Measurements from ENCODE around the gene EEF1B2. TPM values are rescaled to one million over a fixed set of nuclear protein-coding genes. Genes with fewer than 3 reads are reported as not detected.

The EEF1B2 gene
- total RNA-seq, 1 experiment from 2014 or later, result 768 TPM

DNA sequence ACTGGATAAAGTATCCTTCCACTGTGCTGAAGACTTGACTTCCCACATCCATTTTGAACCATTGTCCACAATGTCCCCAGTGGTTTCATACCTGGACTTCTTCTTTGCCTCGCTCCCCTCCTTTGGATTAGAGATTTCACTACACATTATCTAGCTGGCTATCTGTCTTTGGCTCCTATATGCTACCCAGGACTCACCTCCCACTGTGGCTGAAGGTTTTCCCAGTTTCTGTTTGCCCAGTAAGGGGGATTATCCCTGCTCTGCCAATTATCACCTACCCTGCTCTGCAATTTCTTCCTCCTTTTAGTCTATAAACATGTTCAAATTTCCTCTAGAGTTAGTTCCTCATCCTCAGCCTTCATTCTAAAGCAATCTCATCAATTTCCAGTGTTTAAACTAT, 9.5 kb upstream of the EEF1B2 start:
- H2AFZ ChIP-seq (ENCODE audit: low read length), result no peak overlapping the region
- H2AK5ac ChIP-seq (ENCODE audit: insufficient read length, low read length), result no peak overlapping the region
- no peak overlapping the region for H2BK20ac ChIP-seq (ENCODE audit: low read depth, low read length, poor library complexity, severe bottlenecking)
- no peaks in the 10 kb centered on the region for H3K4me1 ChIP-seq (ENCODE audit: insufficient read depth, low read length)
- no CpG with 5 or more reads among the region's 1 CpG for WGBS (ENCODE audit: extremely low coverage, insufficient read length, low lambda C conversion rate)
- no peak overlapping the region for H3K18ac ChIP-seq (ENCODE audit: insufficient read length, low read depth, low read length)
- no peaks in the 10 kb centered on the region for H3K27me3 Mint-ChIP-seq (ENCODE audit: low read depth)
- no peak overlapping the region for H2BK12ac ChIP-seq (ENCODE audit: insufficient read length, low read depth, low read length)
- no peak overlapping the region for H2BK5ac ChIP-seq (ENCODE audit: insufficient read length, low read length)
- peaks cover 16 to 62% (median 42%) of the 10 kb centered on the region in 3 experiments; a peak in 6 of 7 replicates for H3K36me3 Mint-ChIP-seq (ENCODE audit: insufficient read depth in 1 of 3, low read depth in 3 of 3)
- H3K4me3 Mint-ChIP-seq, result no peak overlapping the region
- H2BK15ac ChIP-seq (ENCODE audit: low read depth, low read length), result no peak overlapping the region
- no peak overlapping the region for H3K56ac ChIP-seq (ENCODE audit: insufficient read length, low read depth, low read length)
- no peak overlapping the region for H3T11ph ChIP-seq (ENCODE audit: low read length)
- no peak overlapping the region for H4K8ac ChIP-seq (replicated peaks; ENCODE audit: insufficient read length, low read depth, low read length)
- DNase-seq, result no peak
- H3K79me1 ChIP-seq (ENCODE audit: insufficient read depth, low read depth, low read length, poor library complexity, severe bottlenecking), result peaks cover 7% of the 10 kb centered on the region
- no peak overlapping the region for H3K23ac ChIP-seq (ENCODE audit: insufficient read length, low read depth, low read length)
- no peaks in the 10 kb centered on the region for H3K27me3 ChIP-seq (ENCODE audit: insufficient read depth, low read length)
- no peak overlapping the region for H3K9ac ChIP-seq (ENCODE audit: extremely low read depth, insufficient read length, low read length)
- H3K9me3 ChIP-seq (ENCODE audit: control insufficient read depth, low read depth, low read length), result no peaks in the 10 kb centered on the region
- H4K5ac ChIP-seq (ENCODE audit: insufficient read length, low read depth, low read length), result no peak overlapping the region
- H4K91ac ChIP-seq (ENCODE audit: insufficient read length, low read depth, low read length), result no peak overlapping the region
- no peaks in the 10 kb centered on the region for H4K20me1 ChIP-seq (ENCODE audit: control insufficient read depth, insufficient read depth, insufficient read length)
- peak overlapping the region in 2 of 3 experiments; percentile 12; a peak in 4 of 7 replicates for H3K27ac Mint-ChIP-seq
- no peaks in the 10 kb centered on the region for H3K9me3 Mint-ChIP-seq
- no peak overlapping the region for H3K14ac ChIP-seq (ENCODE audit: insufficient read depth, low read length)
- H3K4me1 Mint-ChIP-seq, result peaks cover 0 to 6% of the 10 kb centered on the region in 2 experiments; a peak in 2 of 4 replicates
- no peaks in the 10 kb centered on the region for H3K23me2 ChIP-seq (ENCODE audit: insufficient read length, low read depth, low read length, poor library complexity, severe bottlenecking)
- no peak overlapping the region for H3K4ac ChIP-seq (ENCODE audit: low read depth, low read length)
- TF ChIP-seq, protein P1, sequence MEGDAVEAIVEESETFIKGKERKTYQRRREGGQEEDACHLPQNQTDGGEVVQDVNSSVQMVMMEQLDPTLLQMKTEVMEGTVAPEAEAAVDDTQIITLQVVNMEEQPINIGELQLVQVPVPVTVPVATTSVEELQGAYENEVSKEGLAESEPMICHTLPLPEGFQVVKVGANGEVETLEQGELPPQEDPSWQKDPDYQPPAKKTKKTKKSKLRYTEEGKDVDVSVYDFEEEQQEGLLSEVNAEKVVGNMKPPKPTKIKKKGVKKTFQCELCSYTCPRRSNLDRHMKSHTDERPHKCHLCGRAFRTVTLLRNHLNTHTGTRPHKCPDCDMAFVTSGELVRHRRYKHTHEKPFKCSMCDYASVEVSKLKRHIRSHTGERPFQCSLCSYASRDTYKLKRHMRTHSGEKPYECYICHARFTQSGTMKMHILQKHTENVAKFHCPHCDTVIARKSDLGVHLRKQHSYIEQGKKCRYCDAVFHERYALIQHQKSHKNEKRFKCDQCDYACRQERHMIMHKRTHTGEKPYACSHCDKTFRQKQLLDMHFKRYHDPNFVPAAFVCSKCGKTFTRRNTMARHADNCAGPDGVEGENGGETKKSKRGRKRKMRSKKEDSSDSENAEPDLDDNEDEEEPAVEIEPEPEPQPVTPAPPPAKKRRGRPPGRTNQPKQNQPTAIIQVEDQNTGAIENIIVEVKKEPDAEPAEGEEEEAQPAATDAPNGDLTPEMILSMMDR (conservative IDR thresholded peaks at IDR 0.05), result no peak
- no peak overlapping the region for H2BK120ac ChIP-seq (ENCODE audit: low read depth, low read length, poor library complexity, severe bottlenecking)
- H3K4me2 ChIP-seq (ENCODE audit: insufficient read depth, insufficient read length, low read length), result peak overlapping the region; percentile 17
- H3K79me2 ChIP-seq (ENCODE audit: insufficient read depth, low read length), result peaks cover 5% of the 10 kb centered on the region; the same call in 1 of the 2 replicates
- H3K27ac ChIP-seq (ENCODE audit: insufficient read length, low read depth, low read length), result no peak overlapping the region

All from H9 (cell line).